ENCODE data around the gene RNF8.
"Not testable (repeated sequence)": the region's sequence is repeated elsewhere in the genome, so short reads cannot be mapped to it uniquely, and the experiment has no call there.

Gene RNF8

DNA sequence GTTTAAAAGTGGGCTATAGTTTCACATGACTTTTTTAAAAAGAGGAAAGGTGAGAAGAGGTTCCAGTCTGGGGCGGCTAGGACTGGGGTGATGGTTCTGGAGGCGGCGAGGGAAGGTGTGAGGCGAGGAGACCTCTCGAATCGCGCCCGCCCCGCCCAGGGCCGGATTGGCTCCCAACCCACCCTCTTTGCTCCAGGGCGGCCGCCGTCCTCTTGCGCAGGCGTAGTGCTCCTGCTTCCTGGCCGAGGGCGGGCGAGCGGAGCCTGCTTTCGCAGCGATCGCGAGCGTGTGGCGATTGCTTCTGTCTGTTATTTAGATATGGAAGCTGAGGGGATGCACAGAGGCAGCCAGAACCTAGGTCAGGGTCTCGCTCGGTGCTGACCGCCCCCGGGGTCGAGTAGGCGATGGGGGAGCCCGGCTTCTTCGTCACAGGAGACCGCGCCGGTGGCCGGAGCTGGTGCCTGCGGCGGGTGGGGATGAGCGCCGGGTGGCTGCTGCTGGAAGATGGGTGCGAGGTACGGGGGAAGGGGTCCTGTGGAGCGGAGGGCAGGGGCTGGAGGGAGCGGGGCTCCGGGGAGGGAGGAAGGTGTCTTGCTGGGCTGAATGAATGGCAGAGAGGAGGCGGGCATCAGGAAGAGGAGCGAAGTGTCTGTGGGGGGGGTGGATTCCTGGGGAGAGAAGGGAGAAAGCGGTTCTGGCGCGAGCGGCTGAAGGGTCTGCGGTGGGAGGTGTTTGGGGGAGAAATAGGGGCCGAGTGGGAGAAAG, at the start of gene RNF8:
Gene RNF8, plus strand, starts transcription at position 223 of the 765 bp plus-strand sequence. Its CDS starts 182 bp downstream, at position 405.
- peak; percentile 66 to 95 for DNase-seq

GRCh38 chr6:37304766-37305165, 49.0 kb upstream of the RNF8 start:
- DNase-seq: no peak

- DNase-seq: no peak
Measured at GRCh38 chr6:37305841-37306425, 47.9 kb upstream of the RNF8 start.

DNA sequence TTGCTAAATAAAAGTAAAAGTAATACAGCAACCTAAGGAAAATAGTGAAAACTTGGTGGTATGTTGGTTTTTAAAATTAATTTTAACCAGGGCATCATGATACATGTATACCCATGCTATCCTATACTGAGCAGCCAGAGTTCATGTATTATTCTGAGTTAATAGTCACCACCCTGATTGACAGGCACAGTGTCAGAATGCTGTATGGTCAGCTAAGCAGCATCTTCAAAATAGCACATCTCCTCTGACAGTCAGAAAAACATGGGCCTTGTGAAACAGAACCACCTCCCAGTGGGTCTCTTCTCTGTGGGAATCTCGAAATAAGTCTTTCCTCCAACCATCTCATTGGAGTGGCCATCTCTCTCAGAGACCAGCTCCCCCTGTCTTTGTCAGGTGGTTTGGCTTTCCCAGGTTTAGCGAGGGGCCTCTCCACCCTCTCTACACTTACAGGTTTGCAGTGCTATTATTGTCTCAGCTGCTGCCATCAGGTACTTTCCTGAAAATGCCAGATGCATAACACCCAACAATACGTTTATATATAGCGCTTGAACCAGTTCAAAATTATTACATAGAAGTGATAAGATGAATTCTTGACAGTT, 47.1 kb upstream of the RNF8 start:
- DNase-seq: no peak

DNA sequence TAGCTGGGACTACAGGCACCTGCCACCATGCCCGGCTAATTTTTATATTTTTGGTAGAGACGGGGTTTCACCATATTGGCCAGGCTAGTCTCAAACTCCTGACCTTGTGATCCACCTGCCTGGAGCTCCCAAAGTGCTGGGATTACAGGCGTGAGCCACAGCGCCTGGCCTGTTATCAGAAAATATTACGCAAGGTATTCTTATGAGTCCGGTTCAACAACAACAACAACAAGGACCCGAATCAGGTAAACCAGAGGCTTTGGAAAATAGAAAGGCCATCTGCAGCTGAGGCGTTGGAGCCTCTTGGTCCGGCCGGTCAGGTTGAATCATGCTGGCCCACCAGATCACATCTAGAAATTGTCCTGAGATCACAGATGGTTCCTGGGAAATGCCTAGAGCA, 46.3 kb upstream of the RNF8 start:
- not testable (repeated sequence) for DNase-seq

DNA sequence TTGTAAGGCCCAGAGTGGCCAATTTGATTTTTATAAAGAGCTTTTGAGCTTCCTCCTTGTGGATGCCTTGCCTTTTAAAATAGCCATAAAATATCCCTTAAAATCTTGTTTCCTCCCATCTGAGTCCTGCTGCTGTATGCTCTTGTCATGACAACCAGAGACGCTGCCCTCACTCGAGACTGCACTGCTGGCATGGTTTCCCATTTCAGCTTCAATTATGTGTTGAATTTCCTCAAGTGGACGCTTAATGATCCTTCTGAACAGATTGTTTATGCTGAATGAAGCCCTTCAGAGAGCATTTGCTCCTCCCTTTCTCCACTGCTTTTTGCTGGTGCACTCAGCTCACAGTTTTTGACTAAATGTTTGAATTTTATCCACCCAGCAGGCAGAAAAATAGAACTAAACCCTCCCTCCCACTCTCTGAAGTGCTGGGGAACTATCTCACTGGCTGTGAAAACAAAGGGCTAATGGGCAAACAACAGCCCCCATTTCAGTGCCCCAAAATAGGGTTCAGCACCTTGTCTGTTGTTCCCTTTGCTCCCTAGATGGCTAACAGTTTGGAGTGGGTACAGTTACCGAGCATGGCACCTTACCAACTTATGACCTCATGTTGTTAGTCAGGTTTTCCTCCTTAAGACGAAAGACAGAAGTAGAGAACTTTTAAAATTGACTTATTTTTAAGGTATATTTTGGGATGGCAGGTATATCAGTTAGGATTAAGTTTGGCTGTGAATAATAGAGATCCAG, 45.5 kb upstream of the RNF8 start:
- no peak for DNase-seq

DNA sequence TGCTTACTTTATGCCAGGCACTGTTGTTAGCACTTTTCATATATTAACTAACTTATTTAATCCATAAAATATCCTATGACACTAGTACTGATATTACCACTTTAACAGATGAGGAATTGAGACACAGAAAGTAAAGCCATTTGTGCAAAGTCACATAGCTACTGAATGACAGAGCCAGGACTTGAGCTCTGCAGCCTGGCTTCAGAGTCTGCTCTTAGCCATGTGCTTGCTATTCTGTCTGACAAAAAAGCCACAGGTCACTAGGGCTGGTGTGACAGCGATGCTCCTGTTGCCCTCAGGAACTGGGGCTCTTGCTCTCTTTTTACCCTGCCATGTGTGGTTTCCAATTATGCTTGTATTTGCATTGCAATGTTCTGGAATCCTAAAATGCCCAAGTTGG, 44.7 kb upstream of the RNF8 start:
- no peak for DNase-seq

DNA sequence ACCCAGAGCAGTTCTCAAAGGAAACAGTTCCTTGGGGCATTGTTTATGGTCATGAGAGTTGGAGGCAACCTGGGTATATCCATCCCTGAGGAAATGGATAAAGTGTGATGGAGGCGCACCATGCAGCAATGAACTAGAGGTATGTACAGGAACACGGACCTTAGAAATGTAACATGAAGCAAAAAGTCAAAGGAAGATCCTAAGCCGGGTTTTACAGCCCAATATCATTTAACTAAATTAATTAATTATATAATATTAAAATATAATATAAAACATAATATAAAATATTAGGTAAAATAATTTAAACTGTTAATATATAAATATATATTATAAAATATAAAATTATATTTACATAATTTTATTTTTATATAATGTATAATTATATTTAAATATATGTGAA, 44.1 kb upstream of the RNF8 start:
- no peak for DNase-seq

GRCh38 chr6:37310966-37311365, 42.8 kb upstream of the RNF8 start:
- DNase-seq: no peak

DNA sequence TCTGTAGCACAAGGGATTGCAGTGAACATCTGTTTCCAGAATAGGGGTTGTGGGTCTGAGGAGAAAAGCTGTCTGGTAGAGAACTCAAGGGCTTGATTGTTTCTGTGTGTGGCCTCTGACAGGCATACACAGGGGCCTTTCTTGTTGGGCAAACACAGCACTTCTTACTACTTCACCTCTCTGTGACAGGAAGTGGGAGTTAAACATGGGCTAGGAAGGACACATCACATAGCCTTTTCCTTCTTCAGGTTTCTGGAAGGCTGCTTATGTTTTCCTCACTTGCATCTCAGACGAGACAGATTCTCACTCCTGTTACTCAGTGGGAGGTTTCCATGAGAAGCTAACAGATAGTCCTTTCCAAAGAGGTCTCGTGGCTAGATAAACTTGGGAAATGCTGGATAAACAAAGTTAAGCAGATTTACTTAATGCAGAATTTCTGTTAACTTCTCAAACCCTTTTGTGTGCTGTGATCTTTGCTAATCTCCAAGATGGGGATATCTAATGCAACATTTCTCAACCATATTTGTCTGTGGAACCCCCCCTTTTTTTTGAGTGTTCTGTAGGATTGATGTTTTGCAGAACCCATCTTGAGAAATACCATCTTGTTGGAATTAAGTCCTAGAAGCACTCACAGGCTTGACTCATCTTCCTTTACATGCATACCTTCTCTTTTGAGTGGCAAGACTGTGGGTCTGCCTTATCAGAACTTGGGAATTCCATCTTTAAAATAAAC, 41.9 kb upstream of the RNF8 start:
- no peak for DNase-seq

GRCh38 chr6:37313723-37314486, 39.9 kb upstream of the RNF8 start:
- no peak for DNase-seq

- peak; percentile 14 to 53 for DNase-seq
Measured at GRCh38 chr6:37314487-37315156, 39.2 kb upstream of the RNF8 start.

DNA sequence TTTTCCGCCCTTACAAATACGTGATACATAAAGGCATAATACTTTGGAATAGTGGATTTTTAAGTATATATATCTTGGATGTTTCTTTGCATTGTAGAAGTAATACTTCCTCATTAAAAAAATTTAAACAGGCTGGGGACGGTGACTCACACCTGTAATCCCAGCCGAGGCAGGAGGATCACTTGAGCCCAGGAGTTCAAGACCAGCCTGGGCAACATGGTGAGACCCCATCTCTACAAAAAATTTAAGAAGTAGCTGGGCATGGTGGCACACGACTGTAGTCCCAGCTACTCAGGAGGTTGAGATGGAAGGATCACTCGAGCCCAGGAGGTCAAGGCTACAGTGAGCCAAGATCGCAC, 38.6 kb upstream of the RNF8 start:
- no peak for DNase-seq

DNA sequence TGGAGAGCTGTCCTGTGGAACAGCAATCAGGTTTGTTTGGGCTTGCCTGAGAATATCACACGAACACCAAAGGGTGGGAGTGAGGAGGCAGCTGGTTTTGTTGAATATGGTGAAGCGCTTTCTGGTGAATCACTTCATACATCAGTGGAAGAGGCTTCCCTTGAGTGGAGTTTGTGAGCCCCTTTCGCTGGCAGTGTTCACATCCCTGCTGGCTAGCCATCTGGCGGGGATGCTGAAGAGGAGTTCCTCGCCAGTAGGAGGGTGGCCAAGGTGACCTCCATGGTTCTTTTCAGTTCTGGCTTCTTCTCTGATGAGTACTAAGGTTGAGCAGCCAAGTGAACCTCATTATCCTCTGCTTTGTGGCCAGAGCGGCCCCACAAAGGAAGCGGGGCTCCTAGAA, 37.7 kb upstream of the RNF8 start:
- no peak for DNase-seq

DNA sequence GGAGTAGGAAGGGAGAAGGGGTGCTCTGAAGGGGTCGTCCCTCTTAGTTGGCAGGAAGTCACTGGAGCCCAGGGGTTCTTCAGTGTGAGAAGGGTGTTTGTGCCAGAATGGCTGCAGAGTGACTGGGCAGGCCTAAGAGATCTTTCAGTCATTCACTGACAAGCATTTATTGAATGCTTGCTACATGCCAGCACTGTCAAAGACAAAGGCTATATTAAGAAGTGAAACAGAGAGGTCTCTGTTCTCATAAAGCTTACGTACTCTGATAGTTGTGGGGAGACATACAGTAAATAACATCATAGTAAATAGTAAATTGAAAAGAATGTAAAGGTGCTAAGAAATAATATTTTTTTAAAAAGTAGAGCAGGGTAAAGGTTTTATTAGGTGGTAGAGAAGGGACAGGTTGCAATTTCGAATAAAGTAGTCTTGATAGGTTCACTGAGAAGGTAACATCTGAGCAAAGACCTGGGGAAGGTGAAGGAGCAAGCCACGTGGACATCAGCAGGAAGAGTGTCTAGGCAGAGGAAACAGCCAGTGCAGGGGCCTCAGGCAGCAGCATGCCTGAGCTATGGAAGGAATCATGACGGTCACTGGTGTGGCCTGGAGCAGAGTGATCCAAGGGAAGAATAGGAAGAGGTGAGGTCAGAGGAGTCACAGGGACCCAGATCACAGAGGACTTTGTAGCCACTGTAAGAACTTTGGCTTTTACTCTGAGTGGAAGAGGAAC, 36.3 kb upstream of the RNF8 start:
- DNase-seq: no peak

- DNase-seq: no peak
Measured at GRCh38 chr6:37319156-37319555, 34.6 kb upstream of the RNF8 start.

GRCh38 chr6:37319856-37320480, 33.8 kb upstream of the RNF8 start:
- DNase-seq: no peak

DNA sequence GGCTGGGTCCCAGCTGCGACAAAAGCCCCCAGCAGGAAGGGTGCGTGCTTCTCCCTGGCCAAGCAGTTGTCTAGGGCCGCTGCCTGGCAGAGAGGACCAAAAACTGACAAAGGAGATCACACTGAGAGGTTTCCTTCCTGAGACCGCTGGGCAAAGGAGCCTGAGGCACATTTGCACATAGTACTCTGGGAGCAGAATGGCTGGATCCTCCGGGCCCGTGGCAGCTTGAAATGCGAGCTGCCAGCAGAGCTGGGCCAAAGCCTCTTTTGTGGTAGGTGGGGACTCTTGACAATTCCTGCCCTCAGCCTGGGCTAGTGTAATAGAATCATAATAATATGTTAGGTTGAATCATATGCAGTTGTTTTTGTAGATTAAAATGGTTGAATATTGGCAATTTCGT, 33.1 kb upstream of the RNF8 start:
- no peak for DNase-seq

GRCh38 chr6:37321101-37321500, 32.7 kb upstream of the RNF8 start:
- DNase-seq: no peak
